ENCODE data around the gene UROC1. TPM values are rescaled to one million over a fixed set of nuclear protein-coding genes. Genes with fewer than 3 reads are reported as not detected.

The UROC1 gene
- total and polyA plus RNA-seq, 2 of the 13 experiments (the other 11 are each of a cell fraction or from before 2014, with no cell fraction given): 0.71 to 1.3 TPM

GRCh38 chr3:126517291-126517951 lies at the start of gene UROC1 (continued):
- TF ChIP-seq YY1 (IDR thresholded peaks at IDR 0.05; ENCODE audit: insufficient read depth, insufficient replicate concordance, low read depth, low read length) (peak; percentile 8), ZMYM3 (CRISPR knock-in tag; IDR thresholded peaks at IDR 0.05) (peak; percentile 55), FOXK1 (CRISPR knock-in tag; IDR thresholded peaks at IDR 0.05; ENCODE audit: borderline replicate concordance, low read depth) (peak; percentile 54; the same call in 1 of the 2 replicates), TOE1 (CRISPR knock-in tag; IDR thresholded peaks at IDR 0.05) (no peak), NRL (CRISPR knock-in tag; IDR thresholded peaks at IDR 0.05; ENCODE audit: borderline replicate concordance) (0 out of 2 replicates have a peak, but pooled peaks have one; percentile 17), TOPORS (CRISPR knock-in tag; IDR thresholded peaks at IDR 0.05) (0 out of 2 replicates have a peak, but pooled peaks have one; percentile 42), KDM2A (CRISPR knock-in tag; IDR thresholded peaks at IDR 0.05; ENCODE audit: borderline replicate concordance, low read depth) (peak; percentile 62), NBN (conservative IDR thresholded peaks at IDR 0.05) (no peak), FOXA1 (IDR thresholded peaks at IDR 0.05) (no peak), FOXA1 (CRISPR knock-in tag; IDR thresholded peaks at IDR 0.05) (peak; percentile 83), ELF3 (CRISPR knock-in tag; IDR thresholded peaks at IDR 0.05) (0 out of 2 replicates have a peak, but pooled peaks have one; percentile 15), ZNF629 (CRISPR knock-in tag; conservative IDR thresholded peaks at IDR 0.05) (peak; percentile 55), PHF5A (CRISPR knock-in tag; IDR thresholded peaks at IDR 0.05; ENCODE audit: low read depth, unreplicated experiment) (no peak), ZNF550 (CRISPR knock-in tag; IDR thresholded peaks at IDR 0.05; ENCODE audit: borderline replicate concordance) (0 out of 2 replicates have a peak, but pooled peaks have one; percentile 28), SAP130 (CRISPR knock-in tag; IDR thresholded peaks at IDR 0.05; ENCODE audit: low read depth) (peak; percentile 39; the same call in 1 of the 2 replicates), ZNF343 (CRISPR knock-in tag; IDR thresholded peaks at IDR 0.05) (no peak), SOX13 (IDR thresholded peaks at IDR 0.05) (no peak), SOX13 (CRISPR knock-in tag; conservative IDR thresholded peaks at IDR 0.05 in 1 of 2, IDR thresholded peaks at IDR 0.05 in 1 of 2) (peak in 1 of 2 experiments; percentile 71; a peak in 2 of 4 replicates), ZSCAN25 (CRISPR knock-in tag; IDR thresholded peaks at IDR 0.05) (peak; percentile 30; the same call in 1 of the 2 replicates), CREM (IDR thresholded peaks at IDR 0.05) (no peak; the same call in 1 of the 2 replicates), CREM (CRISPR knock-in tag; IDR thresholded peaks at IDR 0.05) (no peak), MYC (CRISPR knock-in tag; IDR thresholded peaks at IDR 0.05; ENCODE audit: borderline replicate concordance) (peak; percentile 66; the same call in 1 of the 2 replicates), ARHGAP35 (CRISPR knock-in tag; IDR thresholded peaks at IDR 0.05; ENCODE audit: borderline replicate concordance) (peak; percentile 22; the same call in 1 of the 2 replicates), NFYB (CRISPR knock-in tag; IDR thresholded peaks at IDR 0.05) (peak; percentile 53; the same call in 1 of the 2 replicates), NFYC (CRISPR knock-in tag; IDR thresholded peaks at IDR 0.05) (peak; percentile 37; the same call in 1 of the 2 replicates)
- TF ChIP-seq, protein P1, sequence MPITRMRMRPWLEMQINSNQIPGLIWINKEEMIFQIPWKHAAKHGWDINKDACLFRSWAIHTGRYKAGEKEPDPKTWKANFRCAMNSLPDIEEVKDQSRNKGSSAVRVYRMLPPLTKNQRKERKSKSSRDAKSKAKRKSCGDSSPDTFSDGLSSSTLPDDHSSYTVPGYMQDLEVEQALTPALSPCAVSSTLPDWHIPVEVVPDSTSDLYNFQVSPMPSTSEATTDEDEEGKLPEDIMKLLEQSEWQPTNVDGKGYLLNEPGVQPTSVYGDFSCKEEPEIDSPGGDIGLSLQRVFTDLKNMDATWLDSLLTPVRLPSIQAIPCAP (CRISPR knock-in tag; IDR thresholded peaks at IDR 0.05; ENCODE audit: low read depth): no peak
- TF ChIP-seq, protein P2, sequence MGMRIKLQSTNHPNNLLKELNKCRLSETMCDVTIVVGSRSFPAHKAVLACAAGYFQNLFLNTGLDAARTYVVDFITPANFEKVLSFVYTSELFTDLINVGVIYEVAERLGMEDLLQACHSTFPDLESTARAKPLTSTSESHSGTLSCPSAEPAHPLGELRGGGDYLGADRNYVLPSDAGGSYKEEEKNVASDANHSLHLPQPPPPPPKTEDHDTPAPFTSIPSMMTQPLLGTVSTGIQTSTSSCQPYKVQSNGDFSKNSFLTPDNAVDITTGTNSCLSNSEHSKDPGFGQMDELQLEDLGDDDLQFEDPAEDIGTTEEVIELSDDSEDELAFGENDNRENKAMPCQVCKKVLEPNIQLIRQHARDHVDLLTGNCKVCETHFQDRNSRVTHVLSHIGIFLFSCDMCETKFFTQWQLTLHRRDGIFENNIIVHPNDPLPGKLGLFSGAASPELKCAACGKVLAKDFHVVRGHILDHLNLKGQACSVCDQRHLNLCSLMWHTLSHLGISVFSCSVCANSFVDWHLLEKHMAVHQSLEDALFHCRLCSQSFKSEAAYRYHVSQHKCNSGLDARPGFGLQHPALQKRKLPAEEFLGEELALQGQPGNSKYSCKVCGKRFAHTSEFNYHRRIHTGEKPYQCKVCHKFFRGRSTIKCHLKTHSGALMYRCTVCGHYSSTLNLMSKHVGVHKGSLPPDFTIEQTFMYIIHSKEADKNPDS (CRISPR knock-in tag; IDR thresholded peaks at IDR 0.05): no peak
- TF ChIP-seq, protein P3, sequence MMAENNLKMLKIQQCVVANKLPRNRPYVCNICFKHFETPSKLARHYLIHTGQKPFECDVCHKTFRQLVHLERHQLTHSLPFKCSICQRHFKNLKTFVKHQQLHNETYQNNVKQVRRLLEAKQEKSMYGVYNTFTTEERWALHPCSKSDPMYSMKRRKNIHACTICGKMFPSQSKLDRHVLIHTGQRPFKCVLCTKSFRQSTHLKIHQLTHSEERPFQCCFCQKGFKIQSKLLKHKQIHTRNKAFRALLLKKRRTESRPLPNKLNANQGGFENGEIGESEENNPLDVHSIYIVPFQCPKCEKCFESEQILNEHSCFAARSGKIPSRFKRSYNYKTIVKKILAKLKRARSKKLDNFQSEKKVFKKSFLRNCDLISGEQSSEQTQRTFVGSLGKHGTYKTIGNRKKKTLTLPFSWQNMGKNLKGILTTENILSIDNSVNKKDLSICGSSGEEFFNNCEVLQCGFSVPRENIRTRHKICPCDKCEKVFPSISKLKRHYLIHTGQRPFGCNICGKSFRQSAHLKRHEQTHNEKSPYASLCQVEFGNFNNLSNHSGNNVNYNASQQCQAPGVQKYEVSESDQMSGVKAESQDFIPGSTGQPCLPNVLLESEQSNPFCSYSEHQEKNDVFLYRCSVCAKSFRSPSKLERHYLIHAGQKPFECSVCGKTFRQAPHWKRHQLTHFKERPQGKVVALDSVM (CRISPR knock-in tag; IDR thresholded peaks at IDR 0.05): peak; percentile 99
